Stomach (tissue), 9 donors: ENCODE results near the gene PARP1. TPM values are rescaled to one million over a fixed set of nuclear protein-coding genes. Genes with fewer than 3 reads are reported as not detected.
"Not testable (repeated sequence)": the region's sequence is repeated elsewhere in the genome, so short reads cannot be mapped to it uniquely, and the experiment has no call there.

Experiments used
- DNase-seq, 2 donors: peaks; one replicate each; pipeline versions ENCODE4 v3.0.0 to v3.0.0-alpha.2; 2013 to 2019
- H3K27ac ChIP-seq, 5 donors: fragments of 200-600 bp in 4 of 5; sonication (generic) in 4 of 5; one replicate each; pipeline ENCODE4 v1.5.1; 2013 to 2019; ENCODE audit warnings: mild to moderate bottlenecking in 1 of 5, moderate library complexity in 1 of 5
- H3K27me3 ChIP-seq, 3 donors: fragments of 200-600 bp; sonication (generic); one replicate each; pipeline ENCODE4 v1.5.1; 2017 to 2019; ENCODE audit warnings: mixed run types in 1 of 3
- H3K36me3 ChIP-seq, 4 donors: fragments of 200-600 bp; sonication (generic); 1 replicate in 3 of 4; 2 replicates in 1 of 4; pipeline ENCODE4 v1.5.1; 2016 to 2019
- H3K4me1 ChIP-seq, 4 donors: fragments of 200-600 bp; sonication (generic); one replicate each; pipeline ENCODE4 v1.5.1; 2016 to 2019
- H3K4me3 ChIP-seq, 4 donors: fragments of 200-600 bp; sonication (generic) in 3 of 4; one replicate each; pipeline ENCODE4 v1.5.1; 2016 to 2019; ENCODE audit warnings: mild to moderate bottlenecking in 1 of 4
- H3K9me3 ChIP-seq, 4 donors: fragments of 200-600 bp; sonication (generic); one replicate each; pipeline ENCODE4 v1.5.1; 2016 to 2019
- CTCF ChIP-seq, 7 experiments: fragments of 450-650 bp in 4 of 7; fragments of 200-600 bp in 3 of 7; sonication (generic) in 3 of 7; IDR thresholded peaks; one replicate each; pipeline ENCODE4 v1.5.1; 2016 to 2019; ENCODE audit warnings: antibody characterized with exemption in 7 of 7, control low read depth in 2 of 7, mild to moderate bottlenecking in 1 of 7
- EP300 ChIP-seq: sonication (generic); formaldehyde crosslinking; IDR thresholded peaks from one replicate; pipeline ENCODE4 v1.6.1; 2017; ENCODE audit warnings: antibody characterized with exemption
- POLR2A ChIP-seq, 4 donors: fragments of 450-650 bp; IDR thresholded peaks; one replicate each; pipeline ENCODE4 v1.6.1; 2016; ENCODE audit warnings: antibody characterized with exemption in 4 of 4, control low read depth in 2 of 4, mild to moderate bottlenecking in 1 of 4, moderate library complexity in 1 of 4
- POLR2AphosphoS5 ChIP-seq, 3 donors: sonication (generic); formaldehyde crosslinking; IDR thresholded peaks; one replicate each; pipeline ENCODE4 v1.6.1; 2016; ENCODE audit warnings: antibody characterized with exemption in 3 of 3
- WGBS, 5 donors: extraction: QIAGEN DNeasy Blood & Tissue Kit in 3 of 5; methylation state at CpG; one replicate each; pipeline versions ENCODE4 v1.1.5 to v1.1.7; 2013 to 2018; 5-methylcytosine and 5-hydroxymethylcytosine counted together
- intact Hi-C: fragments of 100-400 bp; cut with DNase I; formaldehyde crosslinking; loops from one replicate; pipeline ENCODE4 v1.15.1; 2023; ENCODE audit warnings: low total_unique reads
- polyA plus RNA-seq, 3 donors: library from polyadenylated mRNA; stranded (reverse); fragments of 200-250 nt; gene quantifications; one replicate each; pipeline ENCODE4 v1.2.3, GENCODE V29; 2013
- total RNA-seq, 5 donors: library from RNA; depleted of rRNA; stranded (reverse); fragments of >200 nt; gene quantifications; one replicate each; pipeline versions ENCODE4 v1.1.0 to v1.2.3, GENCODE V29; 2014 to 2016
- donor health status: healthy with polysubstance abuse.
- donor health status: Bipolar disorder and iron deficiency.
- donor health status: healthy.

The PARP1 gene
- total and polyA plus RNA-seq, 8 donors = 17.4 to 103 (median 29.1) TPM

- 83 to 92% (median 87%) methylated on average over 13 to 14 of the region's 14 CpGs for WGBS, 5 donors
- no peaks in the 10 kb centered on the region for H3K9me3 ChIP-seq
- TF ChIP-seq CTCF (IDR thresholded peaks at IDR 0.05) = no peak
- TF ChIP-seq POLR2A (IDR thresholded peaks at IDR 0.05) = no peak
- no peak for TF ChIP-seq POLR2AphosphoS5 (IDR thresholded peaks at IDR 0.05)
- no peak for TF ChIP-seq EP300
- intact Hi-C loops = loop anchor here (10.0 kb wide), 1 partner anchor 175 kb away; no protein-coding TSS in a partner anchor
- H3K36me3 ChIP-seq = no peaks in the 10 kb centered on the region
- H3K27me3 ChIP-seq = peaks cover 0 to 10% (median 0%) of the 10 kb centered on the region in 3 donors
- H3K4me3 ChIP-seq = no peak overlapping the region
- no peak overlapping the region for H3K27ac ChIP-seq
- no peaks in the 10 kb centered on the region for H3K4me1 ChIP-seq
- DNase-seq = no peak
These were observed 22.2 kb upstream of the PARP1 start for GRCh38 chr1:226429858-226430715.

- Histone ChIP-seq H3K9me3 (no peaks in the 10 kb centered on the region), H3K4me3 (no peak overlapping the region), H3K27ac (no peak overlapping the region), H3K27me3 (peaks cover 0 to 10% (median 0%) of the 10 kb centered on the region in 3 donors), H3K36me3 (no peaks in the 10 kb centered on the region), H3K4me1 (no peaks in the 10 kb centered on the region)
- DNase-seq = no peak
- TF ChIP-seq CTCF (IDR thresholded peaks at IDR 0.05) (no peak), POLR2AphosphoS5 (IDR thresholded peaks at IDR 0.05) (no peak), POLR2A (IDR thresholded peaks at IDR 0.05) (no peak), EP300 (no peak)
- WGBS, 5 donors = 55 to 62% (median 58%) methylated on average over 12 of the region's 12 CpGs
- intact Hi-C loops = loop anchor here (10.0 kb wide), 1 partner anchor 176 kb away; no protein-coding TSS in a partner anchor
These were observed 21.0 kb upstream of the PARP1 start for GRCh38 chr1:226428791-226429461.

GRCh38 chr1:226428348-226428747 is 20.5 kb upstream of the PARP1 start:
- intact Hi-C loops = loop anchor here (10.0 kb wide), 1 partner anchor 176 kb away; no protein-coding TSS in a partner anchor
- WGBS, 5 donors = 63 to 73% (median 70%) methylated on average over 5 of the region's 5 CpGs
- no peak for TF ChIP-seq CTCF (IDR thresholded peaks at IDR 0.05)
- TF ChIP-seq EP300 = no peak
- no peak for TF ChIP-seq POLR2A (IDR thresholded peaks at IDR 0.05)
- no peak for TF ChIP-seq POLR2AphosphoS5 (IDR thresholded peaks at IDR 0.05)

GRCh38 chr1:226427131-226427530 is 19.2 kb upstream of the PARP1 start:
- Histone ChIP-seq H3K4me1 (no peaks in the 10 kb centered on the region), H3K27ac (no peak overlapping the region), H3K4me3 (no peak overlapping the region), H3K36me3 (no peaks in the 10 kb centered on the region), H3K27me3 (peaks cover 0 to 10% (median 0%) of the 10 kb centered on the region in 3 donors), H3K9me3 (no peaks in the 10 kb centered on the region)
- intact Hi-C loops = loop anchor here (10.0 kb wide), 1 partner anchor 178 kb away; no protein-coding TSS in a partner anchor
- no peak for DNase-seq
- 88 to 100% (median 100%) methylated on average over 3 of the region's 3 CpGs for WGBS, 5 donors
- TF ChIP-seq POLR2A (IDR thresholded peaks at IDR 0.05) = no peak
- TF ChIP-seq POLR2AphosphoS5 (IDR thresholded peaks at IDR 0.05) = no peak
- TF ChIP-seq CTCF (IDR thresholded peaks at IDR 0.05) = no peak
- TF ChIP-seq EP300 = no peak

More at GRCh38 chr1:226428348-226428747, 20.5 kb upstream of the PARP1 start:
- Histone ChIP-seq H3K4me3 (no peak overlapping the region), H3K36me3 (no peaks in the 10 kb centered on the region), H3K9me3 (no peaks in the 10 kb centered on the region), H3K27ac (no peak overlapping the region), H3K4me1 (no peaks in the 10 kb centered on the region), H3K27me3 (peaks cover 0 to 10% (median 0%) of the 10 kb centered on the region in 3 donors)
- DNase-seq = no peak

GRCh38 chr1:226426395-226426794 is 18.5 kb upstream of the PARP1 start:
- DNase-seq, H3K36me3 ChIP-seq, H3K4me3 ChIP-seq, H3K9me3 ChIP-seq, H3K4me1 ChIP-seq, H3K27ac ChIP-seq, H3K27me3 ChIP-seq: not testable (repeated sequence)
- WGBS, 5 donors = 94 to 99% (median 95%) methylated on average over 11 to 22 of the region's 23 CpGs
- intact Hi-C loops = loop anchor here (10.0 kb wide), 1 partner anchor 178 kb away; no protein-coding TSS in a partner anchor
